Measurements from ENCODE around the gene ACMSD. TPM values are rescaled to one million over a fixed set of nuclear protein-coding genes. Genes with fewer than 3 reads are reported as not detected.

ACMSD gene
- total and polyA plus RNA-seq, 9 of the 15 experiments (the other 6 are each of a cell fraction or from before 2014, with no cell fraction given), result not detected

GRCh38 chr2:134917888-134918525, 79.6 kb downstream of the ACMSD start (continued):
- TF ChIP-seq ELK1 (CRISPR knock-in tag; IDR thresholded peaks at IDR 0.05) (no peak), SMARCB1 (IDR thresholded peaks at IDR 0.05; ENCODE audit: insufficient read length, low read depth) (no peak), CREB3L1 (IDR thresholded peaks at IDR 0.05; ENCODE audit: borderline replicate concordance, low read depth) (peak; percentile 75), SMAD3 (CRISPR knock-in tag; conservative IDR thresholded peaks at IDR 0.05) (no peak), HDAC6 (IDR thresholded peaks at IDR 0.05; ENCODE audit: low read depth, low read length) (no peak), CREB3 (tag; conservative IDR thresholded peaks at IDR 0.05; ENCODE audit: low read depth) (no peak), RBFOX2 (IDR thresholded peaks at IDR 0.05; ENCODE audit: low read depth, low read length) (peak; percentile 83), FOXP1 (CRISPR knock-in tag; IDR thresholded peaks at IDR 0.05) (no peak), ZNF583 (CRISPR knock-in tag; IDR thresholded peaks at IDR 0.05) (no peak), ARNT (IDR thresholded peaks at IDR 0.05) (no peak), KLF6 (CRISPR knock-in tag; IDR thresholded peaks at IDR 0.05; ENCODE audit: borderline replicate concordance) (peak; percentile 64; the same call in 1 of the 2 replicates), ZNF311 (CRISPR knock-in tag; IDR thresholded peaks at IDR 0.05) (no peak), NFE2L1 (tag; IDR thresholded peaks at IDR 0.05; ENCODE audit: borderline replicate concordance, low read depth) (no peak), HDAC2 (IDR thresholded peaks at IDR 0.05) (peak; percentile 62; the same call in 1 of the 2 replicates), BCOR (IDR thresholded peaks at IDR 0.05) (peak; percentile 25; the same call in 1 of the 2 replicates), ZNF780A (CRISPR knock-in tag; IDR thresholded peaks at IDR 0.05) (no peak), DPF2 (IDR thresholded peaks at IDR 0.05) (peak; percentile 61; the same call in 1 of the 2 replicates), PKNOX1 (IDR thresholded peaks at IDR 0.05) (no peak), ZNF239 (CRISPR knock-in tag; IDR thresholded peaks at IDR 0.05) (no peak), ZNF232 (CRISPR knock-in tag; IDR thresholded peaks at IDR 0.05) (no peak), ZNF639 (CRISPR knock-in tag; conservative IDR thresholded peaks at IDR 0.05 in 1 of 2, IDR thresholded peaks at IDR 0.05 in 1 of 2) (no peak)
